Loucy (cell line): ENCODE measurements around the gene CCDC92.

Experiments
- H2AFZ ChIP-seq: fragments of 200-600 bp; sonication (generic); 2 replicates; pipeline ENCODE4 v1.6.0; 2016; ENCODE audit warnings: antibody characterized with exemption, mild to moderate bottlenecking, low read length, moderate library complexity
- H3F3A ChIP-seq: fragments of 200-600 bp; 2 replicates; pipeline ENCODE4 v1.6.0; 2016; ENCODE audit warnings: antibody characterized with exemption, low read depth, mild to moderate bottlenecking
- H3K27me3 ChIP-seq: fragments of 200-600 bp; sonication (generic); 2 replicates; pipeline ENCODE4 v1.6.1; 2014; ENCODE audit warnings: low read length, mild to moderate bottlenecking; ENCODE audit not compliant: insufficient read depth, poor library complexity, severe bottlenecking
- H3K36me3 ChIP-seq: fragments of 200-600 bp; sonication (generic); 2 replicates; pipeline ENCODE4 v1.6.1; 2016; ENCODE audit warnings: low read length; ENCODE audit not compliant: insufficient read depth
- H3K4me1 ChIP-seq: fragments of 200-600 bp; sonication (generic); 2 replicates; pipeline ENCODE4 v1.5.1; 2014; ENCODE audit warnings: low read length, mild to moderate bottlenecking; ENCODE audit not compliant: insufficient read depth, poor library complexity, severe bottlenecking
- H3K4me2 ChIP-seq: fragments of 200-600 bp; sonication (generic); 2 replicates; pipeline ENCODE4 v1.6.0; 2014; ENCODE audit warnings: antibody characterized with exemption, low read length, low read depth, mild to moderate bottlenecking; ENCODE audit not compliant: poor library complexity, severe bottlenecking
- H3K4me3 ChIP-seq: fragments of 200-600 bp; sonication (generic); 2 replicates; pipeline ENCODE4 v1.5.1; 2014; ENCODE audit warnings: low read length, mild to moderate bottlenecking, mixed read lengths; ENCODE audit not compliant: poor library complexity, severe bottlenecking
- H3K79me2 ChIP-seq: fragments of 200-600 bp; sonication (generic); 2 replicates; pipeline ENCODE4 v1.6.1; 2014; ENCODE audit warnings: low read length; ENCODE audit not compliant: insufficient read depth
- H3K9ac ChIP-seq: fragments of 200-600 bp; sonication (generic); 2 replicates; pipeline ENCODE4 v1.6.0; 2014; ENCODE audit warnings: mild to moderate bottlenecking, low read depth, low read length, moderate library complexity; ENCODE audit not compliant: poor library complexity, severe bottlenecking
- H3K9me2 ChIP-seq: fragments of 200-600 bp; sonication (generic); replicated peaks from 2 replicates; pipeline ENCODE4 v1.6.1; 2016; ENCODE audit warnings: low read depth, low read length, mixed read lengths
- H3K9me3 ChIP-seq: fragments of 200-600 bp; sonication (generic); 2 replicates; pipeline ENCODE4 v1.6.1; 2014; ENCODE audit warnings: mild to moderate bottlenecking, antibody characterized with exemption, low read length, low read depth; ENCODE audit not compliant: insufficient read depth
- H4K20me1 ChIP-seq: fragments of 200-600 bp; sonication (generic); 2 replicates; pipeline ENCODE4 v1.6.0; 2014; ENCODE audit warnings: antibody characterized with exemption, low read length, mild to moderate bottlenecking; ENCODE audit not compliant: insufficient read depth, poor library complexity, severe bottlenecking
- EZH2phosphoT487 ChIP-seq: fragments of 200-600 bp; IDR thresholded peaks from 2 replicates; pipeline ENCODE4 v1.6.1; 2018; ENCODE audit warnings: antibody characterized with exemption, mild to moderate bottlenecking, moderate library complexity, borderline replicate concordance
- TF ChIP-seq, protein P1 (sequence below): fragments of 200-600 bp; sonication (generic); conservative IDR thresholded peaks from 2 replicates; pipeline ENCODE4 v1.5.1; 2014; ENCODE audit warnings: mild to moderate bottlenecking, antibody characterized with exemption, low read length

The CCDC92 gene

DNA sequence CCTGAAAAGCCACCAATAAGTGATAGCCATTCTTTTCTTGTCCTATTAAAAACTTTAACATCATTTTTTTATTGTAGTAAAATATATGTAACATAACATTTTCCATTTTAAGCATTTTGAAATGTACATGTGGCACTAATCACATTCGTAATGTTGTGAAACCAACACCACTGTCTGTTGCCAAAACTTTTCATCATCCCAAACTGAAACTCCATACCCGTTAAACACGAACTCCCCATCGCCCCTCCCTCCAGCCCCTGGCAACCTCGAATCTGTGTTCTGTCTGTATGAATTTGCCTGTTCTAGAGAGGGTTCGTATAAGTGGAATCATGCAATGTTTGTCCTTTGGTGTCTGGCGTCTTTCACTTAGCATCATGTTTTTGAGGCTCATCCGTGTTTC lies 75.9 kb downstream of the CCDC92 start:
- Histone ChIP-seq H3K9me3 (no peaks in the 10 kb centered on the region), H3K9ac (no peak overlapping the region), H3K4me1 (no peaks in the 10 kb centered on the region), H3K4me3 (no peak overlapping the region), H3K36me3 (no peaks in the 10 kb centered on the region), H3K4me2 (no peak overlapping the region), H4K20me1 (no peaks in the 10 kb centered on the region), H2AFZ (no peak overlapping the region), H3K9me2 (no peaks in the 10 kb centered on the region), H3K27me3 (no peaks in the 10 kb centered on the region), H3K79me2 (no peaks in the 10 kb centered on the region), H3F3A (no peaks in the 10 kb centered on the region)
- no peak for TF ChIP-seq EZH2phosphoT487
- TF ChIP-seq, protein P1, sequence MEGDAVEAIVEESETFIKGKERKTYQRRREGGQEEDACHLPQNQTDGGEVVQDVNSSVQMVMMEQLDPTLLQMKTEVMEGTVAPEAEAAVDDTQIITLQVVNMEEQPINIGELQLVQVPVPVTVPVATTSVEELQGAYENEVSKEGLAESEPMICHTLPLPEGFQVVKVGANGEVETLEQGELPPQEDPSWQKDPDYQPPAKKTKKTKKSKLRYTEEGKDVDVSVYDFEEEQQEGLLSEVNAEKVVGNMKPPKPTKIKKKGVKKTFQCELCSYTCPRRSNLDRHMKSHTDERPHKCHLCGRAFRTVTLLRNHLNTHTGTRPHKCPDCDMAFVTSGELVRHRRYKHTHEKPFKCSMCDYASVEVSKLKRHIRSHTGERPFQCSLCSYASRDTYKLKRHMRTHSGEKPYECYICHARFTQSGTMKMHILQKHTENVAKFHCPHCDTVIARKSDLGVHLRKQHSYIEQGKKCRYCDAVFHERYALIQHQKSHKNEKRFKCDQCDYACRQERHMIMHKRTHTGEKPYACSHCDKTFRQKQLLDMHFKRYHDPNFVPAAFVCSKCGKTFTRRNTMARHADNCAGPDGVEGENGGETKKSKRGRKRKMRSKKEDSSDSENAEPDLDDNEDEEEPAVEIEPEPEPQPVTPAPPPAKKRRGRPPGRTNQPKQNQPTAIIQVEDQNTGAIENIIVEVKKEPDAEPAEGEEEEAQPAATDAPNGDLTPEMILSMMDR: no peak

- Histone ChIP-seq H3K9me3 (no peaks in the 10 kb centered on the region), H3K4me2 (no peak overlapping the region), H3K9me2 (no peaks in the 10 kb centered on the region), H3K4me1 (peaks cover 2% of the 10 kb centered on the region), H3K79me2 (no peaks in the 10 kb centered on the region), H3K9ac (no peak overlapping the region), H4K20me1 (no peaks in the 10 kb centered on the region), H3K4me3 (no peak overlapping the region), H2AFZ (no peak overlapping the region), H3F3A (no peaks in the 10 kb centered on the region), H3K36me3 (no peaks in the 10 kb centered on the region), H3K27me3 (no peaks in the 10 kb centered on the region)
- no peak for TF ChIP-seq EZH2phosphoT487
- TF ChIP-seq, protein P1: no peak
Measured at GRCh38 chr12:123895451-123895850, 77.2 kb downstream of the CCDC92 start.

GRCh38 chr12:123894823-123895345 lies 77.7 kb downstream of the CCDC92 start:
- no peak overlapping the region for H2AFZ ChIP-seq
- no peaks in the 10 kb centered on the region for H3K9me3 ChIP-seq
- TF ChIP-seq, protein P1: no peak
- TF ChIP-seq EZH2phosphoT487: no peak
- H3K36me3 ChIP-seq: no peaks in the 10 kb centered on the region
- H3K79me2 ChIP-seq: no peaks in the 10 kb centered on the region
- peaks cover 3% of the 10 kb centered on the region for H3K4me1 ChIP-seq
- no peaks in the 10 kb centered on the region for H3K27me3 ChIP-seq
- no peak overlapping the region for H3K9ac ChIP-seq
- H4K20me1 ChIP-seq: no peaks in the 10 kb centered on the region
- H3K4me3 ChIP-seq: no peak overlapping the region
- H3K9me2 ChIP-seq: no peaks in the 10 kb centered on the region
- no peak overlapping the region for H3K4me2 ChIP-seq
- H3F3A ChIP-seq: no peaks in the 10 kb centered on the region
